Activated CD4-positive, CD25-positive, alpha-beta regulatory T cell treated with anti-CD3 and anti-CD28 coated beads, Interleukin-2, amount 50 U/mL, for 24 hours (primary cell): ENCODE data around the gene ITIH6.
"Not testable (repeated sequence)": the region's sequence is repeated elsewhere in the genome, so short reads cannot be mapped to it uniquely, and the experiment has no call there.

ENCODE experiments used
- ATAC-seq, 2 donors: fragments of 150-1000 bp; cut with Tn5 transposase; one replicate each; pipeline ENCODE4 v1.10.0; 2021; ENCODE audit warnings: mild to moderate bottlenecking in 1 of 2, moderate library complexity in 1 of 2

The ITIH6 gene

GRCh38 chrX:54798137-54798536, at the start of gene ITIH6:
TSS of gene ITIH6 (minus strand) at chrX:54798255. CDS start at chrX:54798210, 45 bp downstream.
- no peak for ATAC-seq

- not testable (repeated sequence) for ATAC-seq
Observed at GRCh38 chrX:54847700-54848099, 49.6 kb upstream of the ITIH6 start.

- no peak for ATAC-seq
Observed at GRCh38 chrX:54843050-54843449, 45.0 kb upstream of the ITIH6 start.

GRCh38 chrX:54842607-54843006, 44.6 kb upstream of the ITIH6 start:
- ATAC-seq: no peak

- ATAC-seq: not testable (repeated sequence)
Observed at GRCh38 chrX:54841184-54841874, 43.3 kb upstream of the ITIH6 start.

GRCh38 chrX:54838583-54838982, 40.5 kb upstream of the ITIH6 start:
- no peak for ATAC-seq

GRCh38 chrX:54826598-54826997, 28.5 kb upstream of the ITIH6 start:
- ATAC-seq: no peak

- ATAC-seq: peak in 1 of 2 donors; percentile 41
Observed at GRCh38 chrX:54825716-54826438, 27.8 kb upstream of the ITIH6 start.

GRCh38 chrX:54824722-54825121, 26.7 kb upstream of the ITIH6 start:
- no peak for ATAC-seq

- no peak for ATAC-seq
Observed at GRCh38 chrX:54824195-54824594, 26.1 kb upstream of the ITIH6 start.

- no peak for ATAC-seq
Observed at GRCh38 chrX:54821310-54821709, 23.3 kb upstream of the ITIH6 start.

- ATAC-seq: no peak
Observed at GRCh38 chrX:54820737-54821136, 22.7 kb upstream of the ITIH6 start.

- no peak for ATAC-seq
Observed at GRCh38 chrX:54819201-54819600, 21.1 kb upstream of the ITIH6 start.

- no peak for ATAC-seq
Observed at GRCh38 chrX:54818221-54818620, 20.2 kb upstream of the ITIH6 start.

GRCh38 chrX:54817220-54817820, 19.3 kb upstream of the ITIH6 start:
- no peak for ATAC-seq

GRCh38 chrX:54812306-54812705, 14.3 kb upstream of the ITIH6 start:
- ATAC-seq: no peak

GRCh38 chrX:54811301-54811885, 13.3 kb upstream of the ITIH6 start:
- no peak for ATAC-seq

- ATAC-seq: no peak
Observed at GRCh38 chrX:54810532-54810931, 12.5 kb upstream of the ITIH6 start.

- peak; percentile 78 to 86 for ATAC-seq
Observed at GRCh38 chrX:54808605-54809483, 10.8 kb upstream of the ITIH6 start.

GRCh38 chrX:54808109-54808604, 10.1 kb upstream of the ITIH6 start:
- peak; percentile 29 to 32 for ATAC-seq

- ATAC-seq: peak; percentile 28 to 51
Observed at GRCh38 chrX:54807524-54808108, 9.6 kb upstream of the ITIH6 start, which contains the start of gene MAGED2. TSS of gene MAGED2 (plus strand) at chrX:54807745. CDS start at chrX:54809332, 1,587 bp downstream.

GRCh38 chrX:54799046-54799445, 991 bp upstream of the ITIH6 start:
- no peak for ATAC-seq
